ENCODE results near the gene PGF. TPM values are rescaled to one million over a fixed set of nuclear protein-coding genes. Genes with fewer than 3 reads are reported as not detected.

Gene PGF
- total RNA-seq, 1 donor, result 16.3 TPM

GRCh38 chr14:74948228-74949175 is 6.9 kb downstream of the PGF start:
- Histone ChIP-seq H2AFZ (ENCODE audit: low read length) (no peak overlapping the region), H3K9me3 (ENCODE audit: low read depth, low read length) (no peaks in the 10 kb centered on the region), H3K4me3 (ENCODE audit: insufficient read depth, low read length) (no peak overlapping the region), H3K4me2 (ENCODE audit: insufficient read depth, low read length) (no peak overlapping the region), H3K4me1 (ENCODE audit: insufficient read depth, low read length) (peaks cover 2% of the 10 kb centered on the region), H4K20me1 (ENCODE audit: insufficient read depth, low read length) (no peaks in the 10 kb centered on the region), H3K27me3 (ENCODE audit: insufficient read depth, low read length) (no peaks in the 10 kb centered on the region), H3K79me2 (ENCODE audit: insufficient read depth, low read length) (no peaks in the 10 kb centered on the region), H3K36me3 (ENCODE audit: insufficient read depth, low read length) (peaks cover 2% of the 10 kb centered on the region), H3K27ac (ENCODE audit: low read depth, low read length) (no peak overlapping the region)
- TF ChIP-seq, protein P1, sequence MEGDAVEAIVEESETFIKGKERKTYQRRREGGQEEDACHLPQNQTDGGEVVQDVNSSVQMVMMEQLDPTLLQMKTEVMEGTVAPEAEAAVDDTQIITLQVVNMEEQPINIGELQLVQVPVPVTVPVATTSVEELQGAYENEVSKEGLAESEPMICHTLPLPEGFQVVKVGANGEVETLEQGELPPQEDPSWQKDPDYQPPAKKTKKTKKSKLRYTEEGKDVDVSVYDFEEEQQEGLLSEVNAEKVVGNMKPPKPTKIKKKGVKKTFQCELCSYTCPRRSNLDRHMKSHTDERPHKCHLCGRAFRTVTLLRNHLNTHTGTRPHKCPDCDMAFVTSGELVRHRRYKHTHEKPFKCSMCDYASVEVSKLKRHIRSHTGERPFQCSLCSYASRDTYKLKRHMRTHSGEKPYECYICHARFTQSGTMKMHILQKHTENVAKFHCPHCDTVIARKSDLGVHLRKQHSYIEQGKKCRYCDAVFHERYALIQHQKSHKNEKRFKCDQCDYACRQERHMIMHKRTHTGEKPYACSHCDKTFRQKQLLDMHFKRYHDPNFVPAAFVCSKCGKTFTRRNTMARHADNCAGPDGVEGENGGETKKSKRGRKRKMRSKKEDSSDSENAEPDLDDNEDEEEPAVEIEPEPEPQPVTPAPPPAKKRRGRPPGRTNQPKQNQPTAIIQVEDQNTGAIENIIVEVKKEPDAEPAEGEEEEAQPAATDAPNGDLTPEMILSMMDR (IDR thresholded peaks at IDR 0.05; ENCODE audit: extremely low read depth, low read depth, low read length), result no peak
- peak; percentile 83 for DNase-seq (ENCODE audit: insufficient read length, low spot score, missing footprints)

GRCh38 chr14:74947353-74948227 is 7.8 kb downstream of the PGF start:
- DNase-seq (ENCODE audit: insufficient read length, low spot score, missing footprints), result peak; percentile 87
- no peaks in the 10 kb centered on the region for H4K20me1 ChIP-seq (ENCODE audit: insufficient read depth, low read length)
- no peak overlapping the region for H2AFZ ChIP-seq (ENCODE audit: low read length)
- H3K36me3 ChIP-seq (ENCODE audit: insufficient read depth, low read length), result peaks cover 2% of the 10 kb centered on the region
- no peak overlapping the region for H3K4me3 ChIP-seq (ENCODE audit: insufficient read depth, low read length)
- H3K9me3 ChIP-seq (ENCODE audit: low read depth, low read length), result no peaks in the 10 kb centered on the region
- TF ChIP-seq, protein P1 (IDR thresholded peaks at IDR 0.05; ENCODE audit: extremely low read depth, low read depth, low read length), result no peak
- no peaks in the 10 kb centered on the region for H3K27me3 ChIP-seq (ENCODE audit: insufficient read depth, low read length)
- H3K4me1 ChIP-seq (ENCODE audit: insufficient read depth, low read length), result no peaks in the 10 kb centered on the region
- H3K4me2 ChIP-seq (ENCODE audit: insufficient read depth, low read length), result no peak overlapping the region
- H3K79me2 ChIP-seq (ENCODE audit: insufficient read depth, low read length), result no peaks in the 10 kb centered on the region
- H3K27ac ChIP-seq (ENCODE audit: low read depth, low read length), result no peak overlapping the region

GRCh38 chr14:74946659-74947281 is 8.6 kb downstream of the PGF start:
- Histone ChIP-seq H3K36me3 (ENCODE audit: insufficient read depth, low read length) (peaks cover 2% of the 10 kb centered on the region), H3K9me3 (ENCODE audit: low read depth, low read length) (no peaks in the 10 kb centered on the region), H3K27ac (ENCODE audit: low read depth, low read length) (no peak overlapping the region), H2AFZ (ENCODE audit: low read length) (peak overlapping the region; percentile 13), H3K4me1 (ENCODE audit: insufficient read depth, low read length) (peaks cover 5% of the 10 kb centered on the region), H3K4me3 (ENCODE audit: insufficient read depth, low read length) (no peak overlapping the region), H3K4me2 (ENCODE audit: insufficient read depth, low read length) (no peak overlapping the region), H4K20me1 (ENCODE audit: insufficient read depth, low read length) (no peaks in the 10 kb centered on the region), H3K79me2 (ENCODE audit: insufficient read depth, low read length) (no peaks in the 10 kb centered on the region), H3K27me3 (ENCODE audit: insufficient read depth, low read length) (no peaks in the 10 kb centered on the region)
- no peak for DNase-seq (ENCODE audit: insufficient read length, low spot score, missing footprints)
- TF ChIP-seq, protein P1 (IDR thresholded peaks at IDR 0.05; ENCODE audit: extremely low read depth, low read depth, low read length), result no peak
